ENCODE results near the gene PET117. TPM values are rescaled to one million over a fixed set of nuclear protein-coding genes. Genes with fewer than 3 reads are reported as not detected.

PET117 gene
- total and polyA plus RNA-seq, 4 donors, result 3.5 to 10.2 (median 8.7) TPM

GRCh38 chr20:18172379-18172778 is 34.7 kb downstream of the PET117 start:
- no peaks in the 10 kb centered on the region for H3K27me3 ChIP-seq (ENCODE audit: control insufficient read depth in 4 of 4, insufficient read depth in 4 of 4, low read length in 3 of 4)

More at GRCh38 chr20:18172379-18172778, 34.7 kb downstream of the PET117 start:
- Histone ChIP-seq H3K27ac (ENCODE audit: low read depth in 1 of 2, low read length in 2 of 2) (no peak overlapping the region), H3K4me1 (ENCODE audit: control insufficient read depth in 4 of 4, insufficient read depth in 4 of 4, low read length in 3 of 4) (no peaks in the 10 kb centered on the region), H3K4me3 (ENCODE audit: low read depth in 1 of 3, low read length in 3 of 3) (no peak overlapping the region), H3K36me3 (ENCODE audit: control insufficient read depth in 4 of 4, insufficient read depth in 3 of 4, low read depth in 1 of 4, low read length in 3 of 4) (peaks cover 0 to 8% (median 2%) of the 10 kb centered on the region in 4 donors), H3K9me3 (ENCODE audit: control insufficient read depth in 4 of 4, low read length in 3 of 4) (no peaks in the 10 kb centered on the region), H3K9ac (ENCODE audit: low read depth in 1 of 2, low read length in 2 of 2) (no peak overlapping the region)
- DNase-seq (ENCODE audit: low spot score), result no peak
- no peak for TF ChIP-seq JUND (IDR thresholded peaks at IDR 0.05)
- no peak for TF ChIP-seq ATF3 (IDR thresholded peaks at IDR 0.05)
- TF ChIP-seq, protein P1, sequence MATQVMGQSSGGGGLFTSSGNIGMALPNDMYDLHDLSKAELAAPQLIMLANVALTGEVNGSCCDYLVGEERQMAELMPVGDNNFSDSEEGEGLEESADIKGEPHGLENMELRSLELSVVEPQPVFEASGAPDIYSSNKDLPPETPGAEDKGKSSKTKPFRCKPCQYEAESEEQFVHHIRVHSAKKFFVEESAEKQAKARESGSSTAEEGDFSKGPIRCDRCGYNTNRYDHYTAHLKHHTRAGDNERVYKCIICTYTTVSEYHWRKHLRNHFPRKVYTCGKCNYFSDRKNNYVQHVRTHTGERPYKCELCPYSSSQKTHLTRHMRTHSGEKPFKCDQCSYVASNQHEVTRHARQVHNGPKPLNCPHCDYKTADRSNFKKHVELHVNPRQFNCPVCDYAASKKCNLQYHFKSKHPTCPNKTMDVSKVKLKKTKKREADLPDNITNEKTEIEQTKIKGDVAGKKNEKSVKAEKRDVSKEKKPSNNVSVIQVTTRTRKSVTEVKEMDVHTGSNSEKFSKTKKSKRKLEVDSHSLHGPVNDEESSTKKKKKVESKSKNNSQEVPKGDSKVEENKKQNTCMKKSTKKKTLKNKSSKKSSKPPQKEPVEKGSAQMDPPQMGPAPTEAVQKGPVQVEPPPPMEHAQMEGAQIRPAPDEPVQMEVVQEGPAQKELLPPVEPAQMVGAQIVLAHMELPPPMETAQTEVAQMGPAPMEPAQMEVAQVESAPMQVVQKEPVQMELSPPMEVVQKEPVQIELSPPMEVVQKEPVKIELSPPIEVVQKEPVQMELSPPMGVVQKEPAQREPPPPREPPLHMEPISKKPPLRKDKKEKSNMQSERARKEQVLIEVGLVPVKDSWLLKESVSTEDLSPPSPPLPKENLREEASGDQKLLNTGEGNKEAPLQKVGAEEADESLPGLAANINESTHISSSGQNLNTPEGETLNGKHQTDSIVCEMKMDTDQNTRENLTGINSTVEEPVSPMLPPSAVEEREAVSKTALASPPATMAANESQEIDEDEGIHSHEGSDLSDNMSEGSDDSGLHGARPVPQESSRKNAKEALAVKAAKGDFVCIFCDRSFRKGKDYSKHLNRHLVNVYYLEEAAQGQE (IDR thresholded peaks at IDR 0.05), result no peak
- TF ChIP-seq SP1 (IDR thresholded peaks at IDR 0.05), result no peak
- TF ChIP-seq RAD21 (IDR thresholded peaks at IDR 0.05), result no peak
- TF ChIP-seq EGR1 (IDR thresholded peaks at IDR 0.05; ENCODE audit: low read depth in 2 of 2), result no peak
- no peak for TF ChIP-seq ZBTB33 (IDR thresholded peaks at IDR 0.05)
- no peak for TF ChIP-seq GABPA (IDR thresholded peaks at IDR 0.05 in 1 of 2, conservative IDR thresholded peaks at IDR 0.05 in 1 of 2)
- no peak for TF ChIP-seq HNF4G (IDR thresholded peaks at IDR 0.05)
- no peak for TF ChIP-seq FOXA2 (IDR thresholded peaks at IDR 0.05)
- TF ChIP-seq FOXA1 (IDR thresholded peaks at IDR 0.05), result no peak
- TF ChIP-seq RXRA (IDR thresholded peaks at IDR 0.05), result no peak
- TF ChIP-seq YY1 (IDR thresholded peaks at IDR 0.05), result no peak
- TF ChIP-seq, protein P2, sequence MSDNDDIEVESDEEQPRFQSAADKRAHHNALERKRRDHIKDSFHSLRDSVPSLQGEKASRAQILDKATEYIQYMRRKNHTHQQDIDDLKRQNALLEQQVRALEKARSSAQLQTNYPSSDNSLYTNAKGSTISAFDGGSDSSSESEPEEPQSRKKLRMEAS (IDR thresholded peaks at IDR 0.05), result no peak
- TF ChIP-seq TAF1 (conservative IDR thresholded peaks at IDR 0.05), result no peak
- TF ChIP-seq NR2F2 (IDR thresholded peaks at IDR 0.05), result no peak
- TF ChIP-seq, protein P3, sequence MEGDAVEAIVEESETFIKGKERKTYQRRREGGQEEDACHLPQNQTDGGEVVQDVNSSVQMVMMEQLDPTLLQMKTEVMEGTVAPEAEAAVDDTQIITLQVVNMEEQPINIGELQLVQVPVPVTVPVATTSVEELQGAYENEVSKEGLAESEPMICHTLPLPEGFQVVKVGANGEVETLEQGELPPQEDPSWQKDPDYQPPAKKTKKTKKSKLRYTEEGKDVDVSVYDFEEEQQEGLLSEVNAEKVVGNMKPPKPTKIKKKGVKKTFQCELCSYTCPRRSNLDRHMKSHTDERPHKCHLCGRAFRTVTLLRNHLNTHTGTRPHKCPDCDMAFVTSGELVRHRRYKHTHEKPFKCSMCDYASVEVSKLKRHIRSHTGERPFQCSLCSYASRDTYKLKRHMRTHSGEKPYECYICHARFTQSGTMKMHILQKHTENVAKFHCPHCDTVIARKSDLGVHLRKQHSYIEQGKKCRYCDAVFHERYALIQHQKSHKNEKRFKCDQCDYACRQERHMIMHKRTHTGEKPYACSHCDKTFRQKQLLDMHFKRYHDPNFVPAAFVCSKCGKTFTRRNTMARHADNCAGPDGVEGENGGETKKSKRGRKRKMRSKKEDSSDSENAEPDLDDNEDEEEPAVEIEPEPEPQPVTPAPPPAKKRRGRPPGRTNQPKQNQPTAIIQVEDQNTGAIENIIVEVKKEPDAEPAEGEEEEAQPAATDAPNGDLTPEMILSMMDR (IDR thresholded peaks at IDR 0.05; ENCODE audit: low read depth, low read length, missing input control), result no peak
- no peak for TF ChIP-seq HNF4A (conservative IDR thresholded peaks at IDR 0.05)
- 96% methylated on average over 2 of the region's 2 CpGs for WGBS

Measured in liver (tissue), 9 donors.